GM19468 (cell line): ENCODE measurements around the gene PRKCD.
"Not testable (repeated sequence)": the region's sequence is repeated elsewhere in the genome, so short reads cannot be mapped to it uniquely, and the experiment has no call there.

Source experiments
- ATAC-seq: cut with Tn5 transposase; IDR thresholded peaks from one replicate; pipeline ENCODE4 v1.9.1; 2021; ENCODE audit warnings: mild to moderate bottlenecking, moderate library complexity, moderate number of reproducible peaks; ENCODE audit not compliant: unreplicated experiment; ENCODE audit errors: extremely low read depth

PRKCD gene

GRCh38 chr3:53139906-53140846, 20.8 kb upstream of the PRKCD start:
- ATAC-seq: no peak

- ATAC-seq: no peak
These were observed 19.9 kb upstream of the PRKCD start for GRCh38 chr3:53140847-53141845.

GRCh38 chr3:53142986-53143385, 18.0 kb upstream of the PRKCD start:
- ATAC-seq: no peak

- no peak for ATAC-seq
These were observed 16.6 kb upstream of the PRKCD start for GRCh38 chr3:53144446-53144845.

- ATAC-seq: no peak
These were observed 15.9 kb upstream of the PRKCD start for GRCh38 chr3:53144862-53145712.

- ATAC-seq: no peak
These were observed 15.3 kb upstream of the PRKCD start for GRCh38 chr3:53145713-53146080.

- ATAC-seq: no peak
These were observed 14.6 kb upstream of the PRKCD start for GRCh38 chr3:53146319-53146891.

- no peak for ATAC-seq
These were observed 13.7 kb upstream of the PRKCD start for GRCh38 chr3:53147151-53147902.

- no peak for ATAC-seq
These were observed 13.1 kb upstream of the PRKCD start for GRCh38 chr3:53147903-53148400.

GRCh38 chr3:53149006-53149690, 11.9 kb upstream of the PRKCD start:
- no peak for ATAC-seq

GRCh38 chr3:53149699-53150098, 11.3 kb upstream of the PRKCD start:
- no peak for ATAC-seq

GRCh38 chr3:53150247-53151085, 10.5 kb upstream of the PRKCD start:
- no peak for ATAC-seq

- not testable (repeated sequence) for ATAC-seq
These were observed 9.9 kb upstream of the PRKCD start for GRCh38 chr3:53151086-53151438.

GRCh38 chr3:53151465-53151864, 9.5 kb upstream of the PRKCD start:
- no peak for ATAC-seq

- ATAC-seq: no peak
These were observed 8.9 kb upstream of the PRKCD start for GRCh38 chr3:53151870-53152660.

- no peak for ATAC-seq
These were observed 7.7 kb upstream of the PRKCD start for GRCh38 chr3:53153264-53153823.
